ENCODE data around the gene ZNF580.

ZNF580 gene

GRCh38 chr19:55644191-55644833, 3.5 kb downstream of the ZNF580 start:
- peak overlapping the region; percentile 95 for H3K27ac Mint-ChIP-seq
- peaks cover 41% of the 10 kb centered on the region for H3K4me1 Mint-ChIP-seq (ENCODE audit: low read depth)
- H3K36me3 Mint-ChIP-seq = no peaks in the 10 kb centered on the region
- H3K9me3 Mint-ChIP-seq (ENCODE audit: low read depth) = no peaks in the 10 kb centered on the region
- peak overlapping the region; percentile 97 for H3K4me3 Mint-ChIP-seq
- no peaks in the 10 kb centered on the region for H3K27me3 Mint-ChIP-seq

GRCh38 chr19:55644842-55645511, 4.2 kb downstream of the ZNF580 start:
- H3K27me3 Mint-ChIP-seq = no peaks in the 10 kb centered on the region
- H3K9me3 Mint-ChIP-seq (ENCODE audit: low read depth) = no peaks in the 10 kb centered on the region
- H3K27ac Mint-ChIP-seq = peak overlapping the region; percentile 95
- no peaks in the 10 kb centered on the region for H3K36me3 Mint-ChIP-seq
- peak overlapping the region; percentile 97 for H3K4me3 Mint-ChIP-seq
- peaks cover 44% of the 10 kb centered on the region for H3K4me1 Mint-ChIP-seq (ENCODE audit: low read depth)

- Mint-ChIP-seq H3K27me3 (no peaks in the 10 kb centered on the region), H3K9me3 (ENCODE audit: low read depth) (no peaks in the 10 kb centered on the region), H3K36me3 (no peaks in the 10 kb centered on the region), H3K27ac (peak overlapping the region; percentile 50), H3K4me3 (peak overlapping the region; percentile 81), H3K4me1 (ENCODE audit: low read depth) (peaks cover 46% of the 10 kb centered on the region)
Observed at GRCh38 chr19:55645512-55645881, 4.7 kb downstream of the ZNF580 start.

- H3K9me3 Mint-ChIP-seq (ENCODE audit: low read depth) = no peaks in the 10 kb centered on the region
- H3K36me3 Mint-ChIP-seq = no peaks in the 10 kb centered on the region
- peaks cover 45% of the 10 kb centered on the region for H3K4me1 Mint-ChIP-seq (ENCODE audit: low read depth)
- H3K27me3 Mint-ChIP-seq = no peaks in the 10 kb centered on the region
- peak overlapping the region; percentile 88 for H3K4me3 Mint-ChIP-seq
- H3K27ac Mint-ChIP-seq = peak overlapping the region; percentile 67
Observed at GRCh38 chr19:55646889-55647731, 6.3 kb downstream of the ZNF580 start.

- Mint-ChIP-seq H3K4me3 (peak within 1 kb of the TSS; percentile 88), H3K9me3 (ENCODE audit: low read depth) (no peaks in the 10 kb centered on the region), H3K4me1 (ENCODE audit: low read depth) (peaks cover 42% of the 10 kb centered on the region), H3K36me3 (no peaks in the 10 kb centered on the region), H3K27ac (peak within 1 kb of the TSS; percentile 67), H3K27me3 (no peaks in the 10 kb centered on the region)
Observed at GRCh38 chr19:55647732-55648584, 7.2 kb downstream of the ZNF580 start, which contains the start of gene CCDC106. TSS of gene CCDC106 (plus strand) at chr19:55648212. CDS start at chr19:55649047, 835 bp downstream.

- Mint-ChIP-seq H3K27ac (no peak overlapping the region), H3K4me3 (peak overlapping the region; percentile 85), H3K4me1 (ENCODE audit: low read depth) (peaks cover 37% of the 10 kb centered on the region), H3K9me3 (ENCODE audit: low read depth) (no peaks in the 10 kb centered on the region), H3K27me3 (no peaks in the 10 kb centered on the region), H3K36me3 (no peaks in the 10 kb centered on the region)
Observed at GRCh38 chr19:55648585-55649267, 7.9 kb downstream of the ZNF580 start.

GRCh38 chr19:55649268-55650125, 8.7 kb downstream of the ZNF580 start:
- Mint-ChIP-seq H3K27me3 (no peaks in the 10 kb centered on the region), H3K36me3 (no peaks in the 10 kb centered on the region), H3K9me3 (ENCODE audit: low read depth) (no peaks in the 10 kb centered on the region), H3K4me3 (peak overlapping the region; percentile 85), H3K27ac (peak overlapping the region; percentile 78), H3K4me1 (ENCODE audit: low read depth) (peaks cover 35% of the 10 kb centered on the region)

- H3K36me3 Mint-ChIP-seq = no peaks in the 10 kb centered on the region
- H3K27me3 Mint-ChIP-seq = no peaks in the 10 kb centered on the region
- H3K27ac Mint-ChIP-seq = peak overlapping the region; percentile 28
- peaks cover 35% of the 10 kb centered on the region for H3K4me1 Mint-ChIP-seq (ENCODE audit: low read depth)
- H3K9me3 Mint-ChIP-seq (ENCODE audit: low read depth) = no peaks in the 10 kb centered on the region
- H3K4me3 Mint-ChIP-seq = peak overlapping the region; percentile 77
Observed at GRCh38 chr19:55650126-55650557, 9.3 kb downstream of the ZNF580 start.

- peak overlapping the region; percentile 77 for H3K4me3 Mint-ChIP-seq
- no peaks in the 10 kb centered on the region for H3K27me3 Mint-ChIP-seq
- peak overlapping the region; percentile 28 for H3K27ac Mint-ChIP-seq
- no peaks in the 10 kb centered on the region for H3K9me3 Mint-ChIP-seq (ENCODE audit: low read depth)
- H3K36me3 Mint-ChIP-seq = peaks cover 2% of the 10 kb centered on the region
- H3K4me1 Mint-ChIP-seq (ENCODE audit: low read depth) = peaks cover 29% of the 10 kb centered on the region
Observed at GRCh38 chr19:55650602-55651230, 9.9 kb downstream of the ZNF580 start.

GRCh38 chr19:55651236-55651635, 10.4 kb downstream of the ZNF580 start:
- no peaks in the 10 kb centered on the region for H3K27me3 Mint-ChIP-seq
- H3K9me3 Mint-ChIP-seq (ENCODE audit: low read depth) = no peaks in the 10 kb centered on the region
- H3K4me3 Mint-ChIP-seq = peak overlapping the region; percentile 56
- H3K4me1 Mint-ChIP-seq (ENCODE audit: low read depth) = peaks cover 28% of the 10 kb centered on the region
- H3K27ac Mint-ChIP-seq = no peak overlapping the region
- peaks cover 7% of the 10 kb centered on the region for H3K36me3 Mint-ChIP-seq

- Mint-ChIP-seq H3K9me3 (ENCODE audit: low read depth) (no peaks in the 10 kb centered on the region), H3K36me3 (peaks cover 11% of the 10 kb centered on the region), H3K27ac (peak overlapping the region; percentile 22), H3K4me1 (ENCODE audit: low read depth) (peaks cover 27% of the 10 kb centered on the region), H3K4me3 (peak overlapping the region; percentile 30), H3K27me3 (no peaks in the 10 kb centered on the region)
Observed at GRCh38 chr19:55652311-55653128, 11.7 kb downstream of the ZNF580 start.

GRCh38 chr19:55653651-55654322, 13.0 kb downstream of the ZNF580 start:
- Mint-ChIP-seq H3K9me3 (ENCODE audit: low read depth) (no peaks in the 10 kb centered on the region), H3K4me1 (ENCODE audit: low read depth) (peaks cover 31% of the 10 kb centered on the region), H3K4me3 (peak overlapping the region; percentile 92), H3K36me3 (peaks cover 11% of the 10 kb centered on the region), H3K27me3 (no peaks in the 10 kb centered on the region), H3K27ac (peak overlapping the region; percentile 96)

Measured in activated naive CD8-positive, alpha-beta T cell (primary cell).